NAMALWA (cell line): ENCODE results near the gene STXBP1.

ENCODE experiments used
- DNase-seq: peaks from one replicate; pipeline ENCODE4 v3.0.0-alpha.2; 2015; ENCODE audit warnings: low spot score

STXBP1 gene

GRCh38 chr9:127611899-127612790, at the start of gene STXBP1:
Gene STXBP1 (plus strand): TSS chr9:127612277. CDS start chr9:127612404, 127 bp downstream.
- DNase-seq, result peak; percentile 88

- DNase-seq, result no peak
These were observed 49.7 kb upstream of the STXBP1 start for GRCh38 chr9:127562279-127562796.

GRCh38 chr9:127562841-127563401, 49.2 kb upstream of the STXBP1 start:
- DNase-seq, result no peak

- no peak for DNase-seq
These were observed 48.5 kb upstream of the STXBP1 start for GRCh38 chr9:127563579-127563978.

- no peak for DNase-seq
These were observed 46.8 kb upstream of the STXBP1 start for GRCh38 chr9:127565231-127565630.

- no peak for DNase-seq
These were observed 45.6 kb upstream of the STXBP1 start for GRCh38 chr9:127566351-127567001.

- no peak for DNase-seq
These were observed 44.9 kb upstream of the STXBP1 start for GRCh38 chr9:127567035-127567729.

GRCh38 chr9:127567730-127568617, 44.1 kb upstream of the STXBP1 start:
- DNase-seq, result no peak

GRCh38 chr9:127568618-127568970, 43.5 kb upstream of the STXBP1 start:
- no peak for DNase-seq

- DNase-seq, result peak; percentile 85
These were observed 42.8 kb upstream of the STXBP1 start for GRCh38 chr9:127568971-127569885.

GRCh38 chr9:127569886-127570401, 42.1 kb upstream of the STXBP1 start:
- DNase-seq, result peak; percentile 64

- no peak for DNase-seq
These were observed 41.5 kb upstream of the STXBP1 start for GRCh38 chr9:127570533-127571111.

GRCh38 chr9:127571971-127572370, 40.1 kb upstream of the STXBP1 start:
- no peak for DNase-seq

- no peak for DNase-seq
These were observed 38.9 kb upstream of the STXBP1 start for GRCh38 chr9:127572961-127573721.

GRCh38 chr9:127574072-127574993, 37.7 kb upstream of the STXBP1 start:
- DNase-seq, result no peak

GRCh38 chr9:127575875-127576778, 36.0 kb upstream of the STXBP1 start:
- DNase-seq, result no peak
